Measurements from ENCODE around the gene UBAC1. TPM values are rescaled to one million over a fixed set of nuclear protein-coding genes. Genes with fewer than 3 reads are reported as not detected.

UBAC1 gene
- total RNA-seq, 1 donor from 2014 or later: 33.8 TPM

GRCh38 chr9:135993409-135993742 lies 32.2 kb upstream of the UBAC1 start:
- DNase-seq (ENCODE audit: low spot score in 2 of 2, unreplicated experiment in 2 of 2): no peak
- TF ChIP-seq, protein P1, sequence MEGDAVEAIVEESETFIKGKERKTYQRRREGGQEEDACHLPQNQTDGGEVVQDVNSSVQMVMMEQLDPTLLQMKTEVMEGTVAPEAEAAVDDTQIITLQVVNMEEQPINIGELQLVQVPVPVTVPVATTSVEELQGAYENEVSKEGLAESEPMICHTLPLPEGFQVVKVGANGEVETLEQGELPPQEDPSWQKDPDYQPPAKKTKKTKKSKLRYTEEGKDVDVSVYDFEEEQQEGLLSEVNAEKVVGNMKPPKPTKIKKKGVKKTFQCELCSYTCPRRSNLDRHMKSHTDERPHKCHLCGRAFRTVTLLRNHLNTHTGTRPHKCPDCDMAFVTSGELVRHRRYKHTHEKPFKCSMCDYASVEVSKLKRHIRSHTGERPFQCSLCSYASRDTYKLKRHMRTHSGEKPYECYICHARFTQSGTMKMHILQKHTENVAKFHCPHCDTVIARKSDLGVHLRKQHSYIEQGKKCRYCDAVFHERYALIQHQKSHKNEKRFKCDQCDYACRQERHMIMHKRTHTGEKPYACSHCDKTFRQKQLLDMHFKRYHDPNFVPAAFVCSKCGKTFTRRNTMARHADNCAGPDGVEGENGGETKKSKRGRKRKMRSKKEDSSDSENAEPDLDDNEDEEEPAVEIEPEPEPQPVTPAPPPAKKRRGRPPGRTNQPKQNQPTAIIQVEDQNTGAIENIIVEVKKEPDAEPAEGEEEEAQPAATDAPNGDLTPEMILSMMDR (IDR thresholded peaks at IDR 0.05; ENCODE audit: unreplicated experiment): no peak
- Mint-ChIP-seq H3K27ac (peak overlapping the region; percentile 30), H3K9me3 (no peaks in the 10 kb centered on the region), H3K4me1 (peaks cover 45% of the 10 kb centered on the region), H3K36me3 (no peaks in the 10 kb centered on the region), H3K4me3 (peak overlapping the region; percentile 22), H3K27me3 (ENCODE audit: low read depth) (no peaks in the 10 kb centered on the region)

DNA sequence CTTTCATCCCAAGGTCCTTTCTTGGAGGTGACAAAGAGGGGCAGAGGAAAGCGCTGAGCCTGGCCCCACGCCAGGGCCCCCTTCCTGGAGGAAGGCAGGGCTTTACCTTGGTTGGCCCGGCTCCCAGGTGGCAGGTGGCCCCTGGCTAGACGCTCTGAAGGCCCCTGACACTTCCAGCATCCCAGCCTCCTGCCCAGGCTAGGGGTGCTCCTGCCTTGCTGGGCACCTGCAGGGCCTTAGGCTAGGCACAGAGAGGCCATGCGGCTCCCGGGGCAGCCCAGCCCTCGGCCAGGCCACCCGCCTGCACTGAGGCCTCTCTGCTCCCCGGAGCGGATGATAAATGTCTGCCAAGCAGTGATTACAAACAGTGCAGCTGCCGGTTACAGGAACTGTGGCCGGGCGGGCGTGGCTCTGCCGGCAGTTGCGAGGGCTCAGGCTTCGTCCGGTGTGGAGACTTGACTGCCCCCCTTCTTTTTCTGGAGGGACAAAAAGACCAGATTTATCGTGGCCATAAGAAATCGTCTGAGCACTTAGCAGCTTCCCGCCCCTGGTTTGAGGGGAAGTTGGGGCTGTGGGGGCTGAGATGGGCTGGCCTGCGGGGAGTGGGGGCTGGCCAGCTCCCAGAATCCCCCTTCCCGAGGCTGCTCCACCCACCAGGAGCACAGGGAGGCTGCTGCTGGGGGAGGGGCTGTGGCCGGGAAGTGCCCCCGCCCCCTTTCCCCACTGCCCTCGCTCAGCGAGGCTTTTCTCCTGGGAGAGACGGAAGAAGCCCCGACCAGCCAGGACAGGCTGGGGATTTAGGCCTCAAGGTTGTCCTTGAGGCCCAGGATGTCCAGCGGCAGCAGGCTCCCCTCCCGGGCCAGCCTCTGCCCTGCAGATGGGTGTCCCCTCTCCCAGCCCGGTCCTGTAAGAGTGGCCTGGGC lies 31.6 kb upstream of the UBAC1 start:
- peak overlapping the region; percentile 84 for H3K27ac Mint-ChIP-seq
- no peaks in the 10 kb centered on the region for H3K36me3 Mint-ChIP-seq
- TF ChIP-seq, protein P1 (IDR thresholded peaks at IDR 0.05; ENCODE audit: unreplicated experiment): no peak
- peaks cover 47% of the 10 kb centered on the region for H3K4me1 Mint-ChIP-seq
- no peaks in the 10 kb centered on the region for H3K9me3 Mint-ChIP-seq
- peak overlapping the region; percentile 62 for H3K4me3 Mint-ChIP-seq
- H3K27me3 Mint-ChIP-seq (ENCODE audit: low read depth): no peaks in the 10 kb centered on the region
- DNase-seq (ENCODE audit: low spot score in 2 of 2, unreplicated experiment in 2 of 2): peak; percentile 67 to 78

- Mint-ChIP-seq H3K27me3 (ENCODE audit: low read depth) (no peaks in the 10 kb centered on the region), H3K36me3 (no peaks in the 10 kb centered on the region), H3K4me1 (peaks cover 47% of the 10 kb centered on the region), H3K9me3 (no peaks in the 10 kb centered on the region), H3K27ac (no peak overlapping the region), H3K4me3 (no peak overlapping the region)
- TF ChIP-seq, protein P1 (IDR thresholded peaks at IDR 0.05; ENCODE audit: unreplicated experiment): no peak
- DNase-seq (ENCODE audit: low spot score in 2 of 2, unreplicated experiment in 2 of 2): no peak
These were observed 30.6 kb upstream of the UBAC1 start for GRCh38 chr9:135991771-135992170.

GRCh38 chr9:135990468-135991429 lies 29.6 kb upstream of the UBAC1 start:
- no peak overlapping the region for H3K4me3 Mint-ChIP-seq
- TF ChIP-seq, protein P1 (IDR thresholded peaks at IDR 0.05; ENCODE audit: unreplicated experiment): no peak
- peaks cover 47% of the 10 kb centered on the region for H3K4me1 Mint-ChIP-seq
- H3K27me3 Mint-ChIP-seq (ENCODE audit: low read depth): no peaks in the 10 kb centered on the region
- no peak overlapping the region for H3K27ac Mint-ChIP-seq
- no peak for DNase-seq (ENCODE audit: low spot score in 2 of 2, unreplicated experiment in 2 of 2)
- H3K9me3 Mint-ChIP-seq: no peaks in the 10 kb centered on the region
- H3K36me3 Mint-ChIP-seq: no peaks in the 10 kb centered on the region

GRCh38 chr9:135989722-135990467 lies 28.7 kb upstream of the UBAC1 start:
- H3K4me3 Mint-ChIP-seq: no peak overlapping the region

More at GRCh38 chr9:135989722-135990467, 28.7 kb upstream of the UBAC1 start:
- Mint-ChIP-seq H3K27me3 (ENCODE audit: low read depth) (no peaks in the 10 kb centered on the region), H3K4me1 (peaks cover 44% of the 10 kb centered on the region), H3K36me3 (no peaks in the 10 kb centered on the region), H3K9me3 (no peaks in the 10 kb centered on the region), H3K27ac (no peak overlapping the region)
- TF ChIP-seq, protein P1 (IDR thresholded peaks at IDR 0.05; ENCODE audit: unreplicated experiment): no peak
- DNase-seq (ENCODE audit: low spot score in 2 of 2, unreplicated experiment in 2 of 2): no peak

All from mesothelial cell of epicardium (in vitro differentiated cells).